MCF 10A (cell line): ENCODE data around the gene PPP6R2. TPM values are rescaled to one million over a fixed set of nuclear protein-coding genes. Genes with fewer than 3 reads are reported as not detected.

ENCODE experiments used
- BruUV-seq: library from RNA; stranded (reverse); fragments of 400-500 nt; replicated peaks from 2 replicates; lab custom pipeline; 2021; lab: Mats Ljungman, UMichigan
- CTCF ChIA-PET: fragments of 300-600 bp; sonication (Branson Sonifier 250); formaldehyde crosslinking; extraction: SDS; loops from one replicate; lab custom pipeline; 2021; ENCODE audit warnings: antibody characterized with exemption, inconsistent platforms; lab: Yijun Ruan, JAX
- POLR2A ChIA-PET: fragments of 300-600, 350-650 bp; sonication (Branson Sonifier 250); formaldehyde crosslinking; extraction: SDS; loops from one replicate; lab custom pipeline; 2020; ENCODE audit warnings: antibody characterized with exemption, inconsistent platforms; lab: Yijun Ruan, JAX
- DNase-seq: peaks from one replicate; pipeline ENCODE4 v3.0.0-alpha.2; 2018; ENCODE audit not compliant: unreplicated experiment
- H3K27ac Mint-ChIP-seq: one replicate; pipeline ENCODE4 v1.8.0; 2022; ENCODE audit warnings: mild to moderate bottlenecking, low read depth, mixed read lengths; ENCODE audit not compliant: unreplicated experiment
- H3K27me3 Mint-ChIP-seq: one replicate; pipeline ENCODE4 v1.8.0; 2022; ENCODE audit warnings: mixed read lengths; ENCODE audit not compliant: insufficient read depth, unreplicated experiment
- H3K36me3 Mint-ChIP-seq: one replicate; pipeline ENCODE4 v1.8.0; 2022; ENCODE audit warnings: mild to moderate bottlenecking, moderate library complexity, mixed read lengths; ENCODE audit not compliant: insufficient read depth, unreplicated experiment
- H3K4me1 Mint-ChIP-seq: one replicate; pipeline ENCODE4 v1.8.0; 2022; ENCODE audit warnings: mixed read lengths; ENCODE audit not compliant: insufficient read depth, unreplicated experiment
- H3K4me3 Mint-ChIP-seq: one replicate; pipeline ENCODE4 v1.8.0; 2022; ENCODE audit warnings: mild to moderate bottlenecking, moderate library complexity, mixed read lengths; ENCODE audit not compliant: unreplicated experiment
- H3K9me3 Mint-ChIP-seq: one replicate; pipeline ENCODE4 v1.8.0; 2022; ENCODE audit warnings: mixed read lengths; ENCODE audit not compliant: unreplicated experiment
- CTCF ChIP-seq: fragments of 200-600 bp; IDR thresholded peaks from one replicate; pipeline ENCODE4 v1.8.0; 2022; ENCODE audit warnings: antibody characterized with exemption, mild to moderate bottlenecking; ENCODE audit not compliant: unreplicated experiment
- intact Hi-C: fragments of 100-400 bp; cut with micrococcal nuclease; formaldehyde crosslinking; loops from 2 replicates; pipeline ENCODE4 v1.14.1; 2022
- total RNA-seq: library from RNA; stranded (reverse); gene quantifications from 2 replicates; pipeline ENCODE4 v1.2.3, GENCODE V29; 2022

The PPP6R2 gene
- total RNA-seq, 1 experiment from 2014 or later = 30.1 TPM

DNA sequence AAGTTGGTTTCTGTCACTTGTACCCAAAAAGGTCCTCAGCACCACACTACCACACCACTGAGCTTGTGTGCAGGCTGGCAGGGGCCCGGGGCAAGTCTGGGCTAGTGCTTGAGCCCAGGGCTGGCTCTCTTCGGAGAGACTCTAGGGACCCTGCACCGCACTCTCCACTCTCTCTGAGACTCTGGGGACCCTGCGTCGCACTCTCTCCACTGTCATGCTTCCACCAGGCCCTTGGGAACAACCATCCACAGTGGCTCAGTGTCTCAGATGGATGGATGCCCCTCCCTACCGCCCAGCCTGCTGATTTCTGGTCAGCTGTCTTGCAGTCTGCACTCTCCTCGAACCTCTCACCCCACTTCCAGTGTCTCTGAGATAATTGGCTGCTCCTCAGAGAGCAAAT is 133.7 kb downstream of the PPP6R2 start:
- H3K27me3 Mint-ChIP-seq = no peaks in the 10 kb centered on the region
- H3K36me3 Mint-ChIP-seq = peaks cover 14% of the 10 kb centered on the region
- H3K4me1 Mint-ChIP-seq = peaks cover 27% of the 10 kb centered on the region
- BruUV-seq = no TSS peak
- H3K9me3 Mint-ChIP-seq = no peaks in the 10 kb centered on the region
- DNase-seq = no peak
- TF ChIP-seq CTCF = no peak
- ChIA-PET CTCF (interaction anchor here (0.6 kb wide), 2 partner anchors 25 to 235 kb away, joined by 3 to 4 read pairs; no protein-coding TSS in a partner anchor), POLR2A (interaction anchor here (0.8 to 1.6 kb wide), 2 partner anchors 48 to 106 kb away, joined by 3 to 4 read pairs; partner anchors contain the start of gene CHKB)
- no peak overlapping the region for H3K27ac Mint-ChIP-seq
- H3K4me3 Mint-ChIP-seq = peak overlapping the region; percentile 36
- intact Hi-C loops = no loop called here

- ChIA-PET CTCF (interaction anchor here (0.6 to 1.7 kb wide), 3 partner anchors 19 to 43 kb away, joined by 3 to 5 read pairs (median 3); no protein-coding TSS in a partner anchor), POLR2A (no interaction called here)
- Mint-ChIP-seq H3K36me3 (peaks cover 14% of the 10 kb centered on the region), H3K27me3 (no peaks in the 10 kb centered on the region), H3K4me1 (peaks cover 24% of the 10 kb centered on the region), H3K4me3 (no peak overlapping the region), H3K27ac (no peak overlapping the region), H3K9me3 (no peaks in the 10 kb centered on the region)
- BruUV-seq = no TSS peak
- TF ChIP-seq CTCF = no peak
- intact Hi-C loops = no loop called here
- DNase-seq = no peak
Observed at GRCh38 chr22:50477923-50478322, 134.8 kb downstream of the PPP6R2 start.

DNA sequence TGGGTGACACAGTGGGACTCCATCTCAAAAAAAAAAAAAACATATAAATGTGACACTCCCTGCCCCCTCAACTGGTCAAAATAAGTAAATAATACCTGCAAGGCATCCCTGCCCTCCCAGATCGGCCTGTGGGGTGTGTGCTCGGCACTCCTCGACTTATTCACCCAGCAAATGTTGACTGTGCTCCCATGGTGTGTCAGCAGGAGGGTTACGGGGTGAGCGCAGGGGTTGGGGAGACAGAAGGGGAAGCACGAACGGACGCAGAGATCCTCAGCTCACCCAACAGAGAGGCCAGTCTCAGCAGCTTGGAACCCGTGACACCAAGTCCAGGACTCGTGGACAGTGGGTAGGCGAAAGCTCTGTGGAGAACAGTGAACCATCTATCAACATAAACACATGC is 136.6 kb downstream of the PPP6R2 start:
- Mint-ChIP-seq H3K4me1 (peaks cover 12% of the 10 kb centered on the region), H3K9me3 (no peaks in the 10 kb centered on the region), H3K27me3 (no peaks in the 10 kb centered on the region), H3K27ac (no peak overlapping the region), H3K36me3 (no peaks in the 10 kb centered on the region), H3K4me3 (peak overlapping the region; percentile 50)
- ChIA-PET CTCF (interaction anchor here (0.6 kb wide), 1 partner anchor 210 kb away, joined by 4 read pairs; no protein-coding TSS in a partner anchor), POLR2A (interaction anchor here (0.7 to 1.0 kb wide), 2 partner anchors 38 to 102 kb away, joined by 3 read pairs; no protein-coding TSS in a partner anchor)
- TF ChIP-seq CTCF = no peak
- BruUV-seq = no TSS peak
- intact Hi-C loops = no loop called here
- DNase-seq = no peak

GRCh38 chr22:50481045-50481439 is 137.9 kb downstream of the PPP6R2 start:
- ChIA-PET POLR2A (interaction anchor here (1.0 kb wide), 1 partner anchor 39 kb away, joined by 3 read pairs; no protein-coding TSS in a partner anchor), CTCF (no interaction called here)
- no TSS peak for BruUV-seq

More at GRCh38 chr22:50481045-50481439, 137.9 kb downstream of the PPP6R2 start:
- peaks cover 22% of the 10 kb centered on the region for H3K4me1 Mint-ChIP-seq
- H3K27me3 Mint-ChIP-seq = no peaks in the 10 kb centered on the region
- H3K27ac Mint-ChIP-seq = no peak overlapping the region
- DNase-seq = no peak
- H3K36me3 Mint-ChIP-seq = no peaks in the 10 kb centered on the region
- peak overlapping the region; percentile 50 for H3K4me3 Mint-ChIP-seq
- intact Hi-C loops = no loop called here
- H3K9me3 Mint-ChIP-seq = no peaks in the 10 kb centered on the region
- TF ChIP-seq CTCF = no peak
